Endothelial cell of umbilical vein (primary cell): ENCODE measurements around the gene RGS2.

ENCODE experiments used
- CTCF ChIP-seq, 2 donors: IDR thresholded peaks; 1 replicate in 1 of 2; 2 replicates in 1 of 2; pipeline ENCODE4 v1.5.1; 2011; ENCODE audit warnings: low read length in 2 of 2, mild to moderate bottlenecking in 2 of 2, moderate library complexity in 2 of 2, control low read depth in 1 of 2, inconsistent platforms in 1 of 2, low read depth in 1 of 2; ENCODE audit not compliant: insufficient read depth in 1 of 2; ENCODE audit errors: extremely low read depth in 1 of 2
- EZH2 ChIP-seq: IDR thresholded peaks from 2 replicates; pipeline ENCODE4 v1.6.1; 2012; ENCODE audit warnings: borderline replicate concordance, low read depth, mild to moderate bottlenecking, moderate library complexity, low read length, inconsistent platforms; ENCODE audit not compliant: severe bottlenecking
- MAX ChIP-seq: IDR thresholded peaks from 2 replicates; pipeline ENCODE4 v1.6.1; 2011; ENCODE audit not compliant: insufficient read depth, insufficient read length
- MYC ChIP-seq: IDR thresholded peaks from one replicate; pipeline ENCODE4 v1.6.1; 2011; ENCODE audit warnings: mild to moderate bottlenecking, low read depth, low read length
- POLR2A ChIP-seq: IDR thresholded peaks from 2 replicates; pipeline ENCODE4 v1.6.1; 2012; ENCODE audit warnings: low read depth, mild to moderate bottlenecking, control low read depth, low read length
- POLR2AphosphoS5 ChIP-seq: IDR thresholded peaks from 2 replicates; pipeline ENCODE4 v1.6.1; 2012; ENCODE audit warnings: low read depth, mild to moderate bottlenecking, control low read depth, low read length, moderate library complexity; ENCODE audit not compliant: insufficient read depth

- no peak for TF ChIP-seq CTCF (IDR thresholded peaks at IDR 0.05; ENCODE audit: extremely low read depth in 1 of 2, insufficient read depth in 1 of 2, low read depth in 1 of 2, low read length in 2 of 2)
- TF ChIP-seq POLR2A = no peak
- TF ChIP-seq MAX = no peak
- TF ChIP-seq MYC = no peak
- no peak for TF ChIP-seq EZH2
- no peak for TF ChIP-seq POLR2AphosphoS5
Observed at GRCh38 chr1:192810253-192810880, 1.5 kb downstream of the RGS2 start.
